Colonic mucosa (tissue), 4 donors: ENCODE data around the gene PIP4K2C. TPM values are rescaled to one million over a fixed set of nuclear protein-coding genes. Genes with fewer than 3 reads are reported as not detected.

Source experiments
- DNase-seq: peaks from one replicate; pipeline ENCODE4 v3.0.0-alpha.2; 2020
- H3K27ac ChIP-seq: fragments of 200-600 bp; one replicate; pipeline ENCODE4 v1.8.0; 2021
- H3K27me3 ChIP-seq: fragments of 200-600 bp; one replicate; pipeline ENCODE4 v1.8.0; 2021
- H3K36me3 ChIP-seq: fragments of 200-600 bp; one replicate; pipeline ENCODE4 v1.8.0; 2021
- H3K4me1 ChIP-seq: fragments of 200-600 bp; one replicate; pipeline ENCODE4 v1.8.0; 2021; ENCODE audit warnings: mild to moderate bottlenecking
- H3K4me3 ChIP-seq: fragments of 200-600 bp; one replicate; pipeline ENCODE4 v1.8.0; 2021
- H3K9ac ChIP-seq, 2 donors: one replicate each; pipeline ENCODE4 v1.7.0; 2013; ENCODE audit warnings: control low read depth in 2 of 2, low read depth in 2 of 2, low read length in 2 of 2
- H3K9me3 ChIP-seq: fragments of 200-600 bp; one replicate; pipeline ENCODE4 v1.8.0; 2021
- CTCF ChIP-seq: fragments of 200-600 bp; IDR thresholded peaks from one replicate; pipeline ENCODE4 v1.8.0; 2022; ENCODE audit warnings: antibody characterized with exemption, mild to moderate bottlenecking
- intact Hi-C: fragments of 100-400 bp; cut with DNase I; formaldehyde crosslinking; loops from one replicate; pipeline ENCODE4 v1.14.1; 2022
- total RNA-seq, 2 donors: library from RNA; stranded (reverse); fragmentation: NEBNext Ultra II Directional in 1 of 2; extraction: Animal tissue kit (Norgen Biotek cat#: 25700) in 1 of 2; gene quantifications; one replicate each; pipeline ENCODE4 v1.2.1, GENCODE V29; 2021
- donor health status: healthy.
- donor health status: DM: no; HTN: no; CAD: no.
- donor health status: DM: no; HTN: no; CAD: no.

PIP4K2C gene
- total RNA-seq, 2 donors from 2014 or later: 43.6 to 60.2 TPM

GRCh38 chr12:57613427-57614109 is 22.6 kb downstream of the PIP4K2C start:
- no peaks in the 10 kb centered on the region for H3K4me1 ChIP-seq
- TF ChIP-seq CTCF: no peak

GRCh38 chr12:57614178-57614947 is 23.4 kb downstream of the PIP4K2C start:
- Histone ChIP-seq H3K27me3 (peaks cover 27% of the 10 kb centered on the region), H3K4me3 (no peak overlapping the region), H3K9me3 (no peaks in the 10 kb centered on the region), H3K27ac (no peak overlapping the region), H3K36me3 (no peaks in the 10 kb centered on the region), H3K4me1 (no peaks in the 10 kb centered on the region), H3K9ac (no peak overlapping the region)
- intact Hi-C loops: no loop called here
- TF ChIP-seq CTCF: no peak
- DNase-seq: no peak

More at GRCh38 chr12:57613427-57614109, 22.6 kb downstream of the PIP4K2C start:
- intact Hi-C loops: no loop called here
- Histone ChIP-seq H3K9me3 (no peaks in the 10 kb centered on the region), H3K4me3 (no peak overlapping the region), H3K36me3 (no peaks in the 10 kb centered on the region), H3K9ac (no peak overlapping the region), H3K27ac (no peak overlapping the region), H3K27me3 (peaks cover 24% of the 10 kb centered on the region)
- no peak for DNase-seq

- Histone ChIP-seq H3K27ac (no peak overlapping the region), H3K36me3 (no peaks in the 10 kb centered on the region), H3K9me3 (no peaks in the 10 kb centered on the region), H3K27me3 (peaks cover 34% of the 10 kb centered on the region), H3K4me1 (no peaks in the 10 kb centered on the region), H3K4me3 (no peak overlapping the region), H3K9ac (no peak overlapping the region)
- TF ChIP-seq CTCF: no peak
- no peak for DNase-seq
- intact Hi-C loops: no loop called here
These were observed 24.0 kb downstream of the PIP4K2C start for GRCh38 chr12:57614948-57615500.

- no peak for TF ChIP-seq CTCF
- Histone ChIP-seq H3K27ac (no peak overlapping the region), H3K9me3 (no peaks in the 10 kb centered on the region), H3K4me1 (peaks cover under 1% of the 10 kb centered on the region), H3K27me3 (peaks cover 40% of the 10 kb centered on the region), H3K4me3 (no peak overlapping the region), H3K9ac (no peak overlapping the region), H3K36me3 (no peaks in the 10 kb centered on the region)
- DNase-seq: no peak
- intact Hi-C loops: no loop called here
These were observed 24.6 kb downstream of the PIP4K2C start for GRCh38 chr12:57615637-57616036.

GRCh38 chr12:57616383-57617101 is 25.6 kb downstream of the PIP4K2C start:
- Histone ChIP-seq H3K9ac (no peak overlapping the region), H3K4me1 (peaks cover 9% of the 10 kb centered on the region), H3K9me3 (no peaks in the 10 kb centered on the region), H3K36me3 (no peaks in the 10 kb centered on the region), H3K27ac (no peak overlapping the region), H3K4me3 (no peak overlapping the region), H3K27me3 (peaks cover 40% of the 10 kb centered on the region)
- intact Hi-C loops: no loop called here
- TF ChIP-seq CTCF: no peak
- no peak for DNase-seq
